Activated T-cell treated with anti-CD3 and anti-CD28 coated beads for 48 hours (primary cell): Measurements from ENCODE around the gene POLR2E.
A peak's percentile ranks its signal among the peaks of the same experiment; 100 is the strongest.
"Not testable (repeated sequence)": the region's sequence is repeated elsewhere in the genome, so short reads cannot be mapped to it uniquely, and the experiment has no call there.

ENCODE experiments used
- DNase-seq: peaks from one replicate; pipeline ENCODE4 v3.0.0-alpha.2; 2020; ENCODE audit warnings: low read depth

The POLR2E gene

DNA sequence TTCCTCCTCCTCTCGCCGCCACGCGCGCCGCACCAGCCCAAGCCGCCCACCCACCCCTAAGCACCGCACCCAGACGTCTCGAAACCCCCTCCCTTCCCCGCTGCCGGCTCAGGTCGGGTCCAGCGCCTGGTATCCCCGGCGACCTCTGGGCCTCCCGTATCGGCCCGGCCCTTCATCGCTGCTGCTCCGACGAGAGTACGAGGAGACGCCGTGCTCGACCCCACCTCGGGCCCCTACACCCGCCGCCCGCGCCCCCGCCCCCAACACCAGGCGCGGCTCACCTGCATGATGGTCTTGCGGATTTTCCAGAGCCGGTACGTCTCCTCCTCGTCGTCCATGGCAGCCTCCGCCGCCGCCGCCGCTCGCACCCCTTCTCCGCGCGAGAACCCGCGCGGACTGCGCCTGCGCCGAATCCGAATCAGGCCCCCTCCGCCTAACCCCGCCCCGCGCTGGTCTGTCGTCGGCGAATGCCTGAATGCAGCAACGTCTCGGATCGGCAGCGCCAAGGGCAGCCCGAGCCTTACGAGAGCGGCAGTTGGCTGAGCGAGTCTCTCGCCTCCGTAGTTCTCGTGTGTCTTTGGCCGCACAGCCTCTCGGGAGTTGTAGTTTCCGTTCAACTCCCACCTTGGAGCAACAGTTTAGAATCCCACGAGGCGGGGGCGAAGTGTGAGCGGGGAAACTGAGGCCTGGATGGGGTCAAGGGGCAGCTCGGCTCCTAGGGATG, at the start of gene POLR2E:
POLR2E (minus strand) TSS at position 398 of the 724 bp plus-strand sequence; CDS start at position 338, 60 bp downstream.
- DNase-seq, result peak; percentile 97

DNA sequence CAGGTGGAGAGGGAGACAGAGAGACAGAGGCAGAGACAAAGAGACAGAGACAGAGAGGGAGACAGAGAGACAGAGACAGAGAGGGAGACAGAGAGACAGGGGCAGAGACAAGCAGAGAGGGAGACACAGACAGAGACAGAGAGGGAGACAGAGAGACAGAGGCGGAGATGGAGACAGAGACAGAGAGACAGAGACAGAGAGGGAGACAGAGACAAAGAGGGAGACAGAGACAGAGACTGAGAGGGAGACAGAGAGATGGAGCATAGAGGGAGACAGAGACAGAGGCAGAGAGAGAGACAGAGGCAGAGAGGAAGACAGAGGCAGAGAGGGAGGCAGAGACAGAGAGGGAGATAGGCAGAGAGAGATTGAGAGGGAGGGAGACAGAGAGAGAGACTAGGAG, 49.6 kb upstream of the POLR2E start:
- DNase-seq, result no peak

DNA sequence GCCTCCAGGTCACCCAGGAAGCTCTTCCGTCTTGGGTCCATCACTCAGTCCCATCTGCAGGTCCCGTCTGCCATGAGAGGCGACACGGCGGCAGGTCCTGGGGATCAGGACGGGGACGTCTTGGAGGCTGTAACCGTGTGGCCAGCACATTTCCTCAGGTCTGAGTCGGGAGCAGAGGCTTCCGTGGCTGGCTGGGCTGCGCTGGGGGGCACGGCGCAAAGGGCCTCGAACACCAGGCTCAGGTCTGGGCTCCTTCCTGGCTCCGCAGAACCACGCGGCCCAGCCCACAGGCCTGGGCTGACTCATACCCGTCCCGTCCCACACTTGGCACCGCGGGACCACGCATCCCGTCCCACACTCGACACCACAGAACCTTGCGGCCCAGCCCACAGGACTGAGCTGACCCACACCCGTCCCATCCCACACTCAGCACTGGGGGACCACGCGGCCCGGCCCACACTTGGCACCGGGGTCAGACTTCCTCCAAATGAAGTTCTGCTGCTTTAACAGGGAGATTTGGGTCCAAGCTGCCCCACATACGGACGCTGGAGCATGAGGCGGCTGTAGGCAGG, 48.7 kb upstream of the POLR2E start:
- DNase-seq, result no peak

DNA sequence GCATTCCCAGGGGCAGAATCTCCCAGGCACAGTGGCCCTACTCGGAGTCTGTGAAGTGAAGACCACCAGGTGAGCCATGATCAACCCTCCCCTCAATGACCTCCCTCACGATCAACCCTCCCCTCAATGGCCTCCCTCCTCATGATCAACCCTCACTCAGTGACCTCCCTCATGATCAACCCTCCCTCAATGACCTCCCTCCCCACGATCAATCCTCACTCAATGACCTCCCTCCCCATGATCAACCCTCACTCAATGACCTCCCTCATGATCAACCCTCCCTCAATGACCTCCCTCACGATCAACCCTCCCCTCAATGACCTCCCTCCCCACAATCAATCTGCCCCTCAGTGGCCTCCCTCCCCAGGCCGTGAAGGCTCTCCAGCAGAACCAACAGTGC, 46.8 kb upstream of the POLR2E start:
- no peak for DNase-seq

DNA sequence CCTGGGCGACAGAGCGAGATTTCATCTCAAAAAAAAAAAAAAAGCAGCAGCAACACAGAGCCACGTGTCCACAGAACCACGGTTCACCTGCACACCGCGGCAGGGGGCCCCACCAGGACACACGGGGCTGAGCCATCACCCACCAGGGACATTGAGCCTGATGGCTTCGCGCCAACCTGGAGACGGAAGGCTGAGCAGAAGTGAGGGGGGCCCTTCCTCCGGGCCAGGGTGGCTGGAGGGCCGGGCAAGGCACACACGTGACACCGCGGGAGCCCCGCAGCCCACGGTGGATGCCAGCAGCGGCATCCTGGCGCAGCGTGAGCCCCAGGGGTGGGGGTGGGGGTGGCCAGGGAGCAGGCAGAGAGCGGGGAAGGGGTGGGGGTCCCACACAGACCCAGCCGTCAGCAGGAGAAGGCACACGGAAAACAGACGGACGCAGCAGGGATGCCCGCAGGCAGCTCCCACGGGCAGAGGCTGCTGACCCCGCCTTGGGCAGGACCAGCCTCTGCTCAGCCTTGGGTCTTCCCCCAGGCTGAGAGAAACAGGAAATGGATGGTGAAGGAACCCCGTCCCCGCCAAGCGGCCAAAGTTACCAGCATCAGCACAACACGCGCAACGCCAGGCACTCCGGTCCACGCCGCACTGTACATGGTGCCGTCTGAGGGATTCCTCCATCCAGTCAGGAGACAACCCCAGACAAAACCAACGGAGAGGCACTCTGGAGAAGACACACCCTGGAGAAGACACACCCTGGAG, 45.3 kb upstream of the POLR2E start:
- no peak for DNase-seq

DNA sequence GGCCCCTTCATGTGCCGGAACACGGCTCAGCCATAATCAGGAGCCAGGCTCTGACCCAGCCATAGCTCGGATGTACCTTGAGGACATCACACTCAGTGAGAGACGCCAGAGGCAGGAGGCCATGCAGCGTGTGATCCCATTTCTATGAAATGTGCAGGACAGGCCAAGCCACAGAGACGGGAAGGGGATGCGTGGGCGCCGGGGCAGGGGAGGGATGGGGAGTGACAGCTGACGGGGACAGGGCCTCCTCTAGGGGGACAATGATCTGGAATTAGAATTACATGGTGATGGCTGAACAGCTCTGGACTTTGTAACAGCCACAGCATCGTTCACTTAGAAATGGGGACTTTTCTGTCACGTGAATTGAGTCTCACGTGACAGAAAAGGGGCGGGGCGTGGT, 44.0 kb upstream of the POLR2E start:
- no peak for DNase-seq

DNA sequence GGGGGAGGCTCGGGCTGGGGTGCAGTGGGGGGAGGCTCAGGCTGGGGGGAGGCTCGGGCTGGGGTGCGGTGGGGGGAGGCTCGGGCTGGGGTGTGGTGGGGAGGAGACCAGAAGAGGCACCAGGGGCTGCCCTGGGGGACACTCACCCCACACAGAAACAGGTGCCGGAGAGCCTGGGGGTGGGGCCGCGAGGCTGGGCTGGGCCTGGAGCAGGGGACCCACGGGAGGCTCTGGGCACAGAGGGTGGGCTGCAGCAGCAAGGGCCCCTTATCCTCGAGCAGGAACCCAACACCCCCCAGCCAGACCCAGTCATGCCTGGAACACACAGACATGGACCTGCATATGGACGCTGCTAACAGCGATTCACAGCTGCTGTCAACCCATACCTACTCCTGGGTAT, 42.9 kb upstream of the POLR2E start:
- no peak for DNase-seq

DNA sequence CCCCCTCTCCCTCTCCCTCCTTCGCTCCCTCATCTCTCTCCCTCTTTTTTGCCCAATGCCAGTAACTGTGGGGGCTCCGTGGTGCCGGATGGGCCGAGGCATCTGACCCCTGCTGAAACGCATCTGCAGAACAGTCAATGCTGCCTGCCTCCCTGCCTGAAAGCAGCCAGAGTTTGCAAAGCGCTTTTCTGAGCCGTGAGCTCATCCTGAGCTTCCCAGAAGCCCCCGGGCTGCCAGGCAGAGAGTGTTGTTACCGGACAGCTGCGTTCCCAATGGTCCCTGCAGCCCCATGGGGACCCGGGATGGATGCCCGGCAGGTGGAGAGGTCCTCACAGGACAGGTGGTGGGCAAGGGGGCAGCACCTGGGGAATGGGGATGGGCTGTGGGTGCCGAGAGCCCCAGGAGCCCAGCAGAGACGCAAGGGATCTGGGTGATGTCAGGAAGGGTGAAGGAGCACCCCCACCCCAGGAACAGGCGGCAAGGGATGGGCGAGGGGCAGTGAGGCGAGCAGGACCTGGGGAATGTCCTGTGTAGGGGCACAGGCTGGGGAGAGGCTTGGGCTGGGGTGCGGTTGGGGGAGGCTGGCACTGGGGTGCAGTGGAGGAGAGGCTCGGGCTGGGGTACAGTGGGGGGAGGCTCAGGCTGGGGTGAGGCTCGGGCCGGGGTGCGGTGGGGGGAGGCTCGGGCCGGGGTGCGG, 41.6 kb upstream of the POLR2E start:
- DNase-seq, result no peak

DNA sequence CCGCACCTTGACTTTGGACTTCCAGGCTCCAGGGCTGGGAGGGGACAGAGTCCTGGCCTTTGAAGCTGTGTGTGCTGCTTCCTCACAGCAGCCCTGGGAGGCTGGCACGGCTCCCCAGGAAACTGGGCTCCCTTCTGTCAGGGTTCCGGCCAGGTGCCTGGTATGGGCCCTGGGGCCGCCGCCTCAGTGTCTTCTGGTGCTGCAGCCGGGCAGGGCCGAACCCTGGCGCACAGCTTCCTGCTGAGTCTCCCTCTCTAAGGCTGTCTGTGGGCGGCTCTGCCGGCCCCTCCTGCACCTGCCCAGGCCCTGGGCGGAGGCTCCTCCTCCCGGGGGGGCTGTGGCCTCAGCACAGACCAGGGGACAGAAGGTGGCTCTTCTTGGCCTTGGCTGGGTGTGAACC, 41.0 kb upstream of the POLR2E start:
- DNase-seq, result no peak

DNA sequence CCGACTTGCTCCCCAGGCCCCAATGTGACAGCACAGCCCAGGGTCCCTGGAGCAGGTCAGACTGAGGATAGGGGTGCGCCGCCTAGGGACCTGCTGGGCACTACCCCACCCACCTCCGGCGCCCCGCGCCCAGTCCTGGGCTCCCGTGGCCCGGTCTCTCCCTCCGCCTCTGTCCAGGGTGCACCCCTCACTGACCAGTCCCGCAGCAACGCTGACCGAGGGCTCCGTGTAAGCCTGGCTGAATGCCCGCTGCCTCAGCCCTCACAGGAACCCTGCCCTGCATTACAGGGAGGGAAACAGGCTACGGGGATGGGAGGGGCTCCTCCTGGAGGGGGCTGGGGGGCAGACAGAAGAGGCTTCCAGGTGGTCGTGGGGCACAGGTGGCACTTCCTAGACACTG, 40.3 kb upstream of the POLR2E start:
- DNase-seq, result no peak

DNA sequence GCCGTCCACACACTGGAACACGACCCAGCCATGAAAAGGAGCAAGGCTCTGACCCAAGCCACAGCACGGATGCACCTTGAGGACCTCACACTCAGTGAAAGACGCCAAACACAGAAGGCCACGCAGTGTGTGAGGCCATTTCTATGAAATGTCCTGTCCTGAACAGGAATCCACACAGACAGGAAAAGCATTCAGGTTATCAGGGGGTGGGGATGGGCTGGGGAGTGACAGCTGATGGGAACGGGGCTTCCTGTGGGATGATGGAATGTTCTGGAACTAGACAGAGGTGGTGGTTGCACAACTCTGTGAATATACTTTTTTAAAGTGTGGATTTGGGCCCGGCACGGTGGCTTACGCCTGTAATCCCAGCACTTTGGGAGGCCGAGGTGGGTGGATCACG, 39.3 kb upstream of the POLR2E start:
- DNase-seq, result no peak

DNA sequence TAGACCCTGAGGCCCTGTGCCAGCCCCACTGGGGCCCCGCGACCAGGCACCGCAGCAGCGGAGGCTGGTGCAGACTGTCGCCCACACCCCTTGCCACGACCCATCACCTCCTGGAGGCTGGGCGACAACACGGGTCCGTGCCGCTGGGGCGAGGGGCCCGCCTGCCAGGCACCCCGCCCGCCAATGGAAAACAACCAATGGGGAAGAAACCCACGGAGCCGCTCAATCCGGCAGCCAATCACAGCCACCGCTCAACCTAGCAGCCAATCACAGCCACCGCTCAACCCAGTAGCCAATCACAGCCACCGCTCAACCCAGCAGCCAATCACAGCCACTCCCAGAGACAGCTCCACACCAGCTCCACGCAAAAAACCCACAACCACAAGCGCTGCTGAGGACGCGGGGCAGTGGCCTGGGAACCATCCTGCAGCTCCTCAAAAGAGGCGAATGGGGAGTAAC, 38.3 kb upstream of the POLR2E start:
- peak; percentile 82 for DNase-seq

DNA sequence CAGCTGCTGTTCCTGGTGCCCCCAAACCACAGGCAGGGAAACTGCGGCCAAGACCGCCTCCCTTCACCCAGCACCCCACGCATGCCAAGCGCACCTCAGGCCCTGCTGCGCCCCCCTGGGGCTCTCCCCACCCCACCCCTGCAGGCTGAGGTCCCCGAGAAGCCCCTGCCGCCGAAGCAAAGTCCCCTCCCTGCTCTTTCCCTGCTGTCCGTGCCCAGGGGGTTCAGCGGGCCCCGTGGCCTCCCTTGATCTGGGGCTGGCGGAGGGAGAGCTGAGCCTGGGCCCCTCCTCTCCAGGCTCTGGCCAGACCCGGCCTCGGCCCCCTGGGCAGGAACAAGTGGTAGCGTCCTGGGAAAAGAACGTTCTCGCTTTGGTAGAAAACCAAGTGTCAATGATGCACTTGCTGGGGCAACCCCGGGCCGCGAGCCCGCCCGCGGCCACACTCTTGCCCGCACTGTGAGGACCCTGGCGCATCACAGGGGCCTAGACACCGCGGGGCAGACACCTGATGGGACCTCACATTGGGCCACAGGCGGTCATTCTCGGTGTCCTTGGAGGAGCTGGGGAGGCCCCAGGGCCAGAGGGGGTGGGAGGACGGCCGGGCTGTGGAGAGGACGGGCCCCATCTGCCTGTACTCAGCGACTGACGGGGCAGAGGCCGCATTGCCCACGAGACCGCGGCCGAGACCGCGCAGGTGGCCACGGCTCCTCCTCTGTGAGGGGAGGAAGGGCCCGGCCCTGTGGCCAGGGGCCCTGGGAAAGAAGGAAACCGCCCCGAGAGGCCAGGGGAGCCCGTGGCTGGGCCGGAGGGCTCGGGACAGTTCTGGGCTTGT, 37.6 kb upstream of the POLR2E start:
- no peak for DNase-seq

DNA sequence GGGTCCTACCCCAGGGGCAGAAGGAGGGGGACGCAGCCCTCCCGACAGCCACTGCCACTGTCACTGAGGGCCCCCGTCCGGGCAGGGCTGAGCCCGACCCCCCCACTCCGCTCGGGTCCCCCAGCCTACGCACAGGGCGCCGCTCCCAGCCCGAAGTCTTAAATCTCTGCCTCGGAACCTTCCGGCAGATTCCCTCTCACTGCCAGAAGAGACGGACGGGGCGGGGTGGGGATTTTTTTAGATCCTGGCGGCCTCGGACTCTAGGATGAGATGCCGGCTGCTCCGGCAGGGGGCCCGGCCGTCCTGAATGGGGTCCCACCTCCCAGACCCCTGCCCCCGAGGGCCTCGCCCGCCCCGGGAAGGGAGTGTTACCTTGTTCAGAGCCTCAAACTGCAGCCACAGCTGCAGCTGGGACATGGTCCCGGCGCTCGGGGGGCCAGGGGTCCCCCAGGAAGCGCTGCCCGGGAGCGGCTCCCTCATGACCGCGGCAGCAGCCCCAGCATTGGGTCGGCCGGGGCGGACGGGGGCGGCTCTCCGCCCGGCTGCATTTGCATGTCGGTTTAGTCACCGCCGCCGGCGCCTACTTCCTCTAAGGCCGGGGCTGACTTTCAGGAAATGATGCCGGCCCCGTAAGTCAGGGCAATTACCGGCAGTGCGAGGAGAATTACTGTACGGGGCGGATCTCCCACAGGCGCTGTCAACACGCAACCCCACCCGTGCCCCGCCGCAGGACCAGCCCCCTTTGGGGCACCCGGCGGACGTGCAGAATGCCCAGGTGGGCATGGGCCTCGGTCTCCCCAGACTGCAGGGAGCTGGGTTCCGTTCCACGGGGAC, 36.8 kb upstream of the POLR2E start:
- peak; percentile 88 for DNase-seq

DNA sequence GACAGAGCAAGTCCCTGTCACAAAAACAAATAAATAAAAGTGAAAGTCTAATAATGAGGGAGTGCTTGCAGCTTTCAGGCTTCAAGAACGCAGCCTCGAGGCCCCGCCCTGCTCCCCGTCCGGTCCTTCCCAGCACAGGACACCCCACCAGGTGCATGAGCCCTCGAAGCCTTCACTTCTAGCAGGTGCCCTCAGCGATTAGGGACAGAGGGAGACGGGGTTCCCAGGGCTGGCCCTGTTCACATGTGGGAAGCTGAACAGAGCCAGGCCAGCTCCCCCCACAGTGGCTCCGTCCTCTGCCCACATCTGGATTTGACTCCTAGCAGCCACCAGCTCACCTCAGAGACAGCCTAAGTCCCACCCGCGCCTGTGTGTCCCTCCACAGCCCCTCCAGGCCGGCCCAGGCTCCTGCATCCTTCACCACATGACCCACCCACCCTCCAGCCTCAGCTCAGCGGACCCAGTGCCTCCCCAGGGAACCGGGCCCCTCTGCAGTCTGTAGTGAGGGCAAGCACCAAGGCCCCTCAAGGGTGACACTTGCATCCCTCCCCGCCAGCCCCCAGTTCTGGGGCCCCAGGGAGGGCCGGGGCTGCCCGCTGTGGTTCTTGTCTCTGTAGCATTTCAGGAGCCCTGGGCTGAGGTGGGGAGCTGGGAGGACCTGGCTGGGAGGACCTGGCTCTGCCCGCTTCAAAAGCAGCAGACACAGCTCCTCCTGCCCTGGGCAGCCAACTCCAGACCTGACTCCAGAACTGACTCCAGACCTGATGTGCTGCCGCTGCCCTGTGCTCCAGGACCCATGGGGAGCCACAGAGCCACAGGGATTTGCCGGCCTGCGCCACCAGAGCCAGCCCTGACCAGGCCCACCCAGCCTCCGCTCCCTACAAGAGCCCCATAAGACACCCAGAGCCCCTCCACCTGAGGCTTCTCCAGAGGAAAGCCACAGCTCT, 35.9 kb upstream of the POLR2E start:
- DNase-seq, result peak; percentile 32

DNA sequence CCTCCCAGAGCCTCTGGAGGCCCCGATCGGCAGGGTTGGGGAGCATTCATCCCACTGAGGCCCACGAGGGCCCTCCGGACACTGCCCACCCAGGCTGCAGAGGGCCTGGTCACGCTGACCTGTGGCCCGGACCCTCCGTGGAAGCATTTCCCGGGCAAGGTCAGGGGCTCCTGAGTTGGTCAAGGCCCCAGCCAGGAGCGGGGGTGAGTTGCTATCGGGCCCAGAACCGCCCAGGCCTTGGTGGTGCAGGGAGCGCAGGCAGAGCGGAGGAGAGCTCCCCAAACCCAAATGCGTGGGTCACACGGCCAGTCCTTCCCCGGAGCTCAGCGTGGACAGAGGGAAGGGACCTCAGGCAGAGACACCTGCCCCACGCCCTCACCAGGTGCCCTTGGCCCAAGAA, 34.4 kb upstream of the POLR2E start:
- no peak for DNase-seq

DNA sequence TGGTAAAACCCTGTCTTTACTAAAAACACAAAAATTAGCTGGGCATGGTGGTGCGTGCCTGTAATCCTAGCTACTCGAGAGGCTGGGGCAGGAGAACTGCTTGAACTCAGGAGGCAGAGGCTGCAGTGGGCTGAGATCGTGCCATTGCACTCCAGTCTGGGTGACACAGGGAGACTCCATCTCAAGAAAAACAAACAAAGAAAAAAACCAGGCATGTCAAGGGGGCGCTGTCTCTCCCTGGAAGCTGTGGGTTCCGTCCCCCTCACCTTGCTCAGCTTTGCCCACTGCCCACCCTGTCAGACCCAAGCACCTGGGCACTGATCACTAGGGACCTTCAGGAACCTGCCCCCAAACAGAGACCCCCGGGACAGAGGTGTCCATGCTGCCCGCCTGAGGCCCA, 33.9 kb upstream of the POLR2E start:
- not testable (repeated sequence) for DNase-seq

DNA sequence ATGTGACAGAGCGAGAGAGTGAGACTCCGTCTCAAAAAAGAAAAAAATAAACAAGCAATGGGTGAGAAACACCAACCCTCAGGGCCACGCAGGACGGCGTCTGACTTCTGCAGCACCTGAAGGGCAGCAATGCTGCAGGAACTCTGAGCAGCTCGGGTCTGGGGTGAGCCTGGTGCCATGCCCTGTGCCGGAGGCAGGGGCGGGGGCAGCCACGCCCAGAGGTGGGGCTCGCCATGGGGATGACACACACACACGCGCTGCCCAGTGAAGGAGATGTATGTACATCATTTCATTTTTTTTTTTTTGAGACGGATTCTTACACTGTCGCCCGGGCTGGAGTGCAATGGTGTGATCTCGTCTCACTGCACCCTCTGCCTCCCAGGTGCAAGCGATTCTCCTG, 32.9 kb upstream of the POLR2E start:
- no peak for DNase-seq

DNA sequence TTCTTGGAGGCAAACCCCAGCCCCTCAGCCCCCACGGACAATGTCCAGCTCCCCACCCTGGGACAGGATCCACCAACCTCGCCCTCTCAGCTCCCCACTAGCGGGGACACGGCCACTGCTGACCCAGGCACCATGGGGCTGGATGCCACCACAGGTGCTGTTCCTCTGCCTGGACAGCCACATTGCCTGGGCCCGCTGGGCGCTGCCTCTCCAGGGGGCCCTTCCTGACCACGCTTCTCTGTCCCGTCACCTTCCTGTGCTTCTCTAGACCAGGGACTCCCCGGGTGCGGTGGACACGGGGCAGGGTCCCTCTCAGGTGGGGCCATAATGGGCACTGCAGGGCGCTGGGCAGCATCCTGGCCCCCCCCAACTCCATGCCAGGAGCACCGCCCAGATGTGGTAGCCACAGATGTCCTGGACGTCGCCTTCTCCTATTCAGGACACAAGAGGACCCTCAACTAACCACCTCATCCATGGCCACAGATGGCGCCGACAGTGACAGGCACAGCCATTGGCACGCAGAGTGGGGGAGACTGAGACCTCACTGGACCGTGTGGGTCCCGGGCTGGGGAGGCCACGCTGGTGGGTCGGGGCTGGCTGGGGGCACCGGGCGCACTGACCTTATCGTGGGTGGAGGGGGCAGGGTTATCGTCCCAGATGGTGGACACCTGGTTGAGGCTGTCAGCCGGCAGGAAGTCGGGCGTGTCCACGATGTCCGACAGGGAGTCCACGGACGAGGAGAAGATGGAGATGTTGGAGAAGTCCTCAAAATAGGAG, 32.0 kb upstream of the POLR2E start:
- DNase-seq, result no peak
